GM10266 (cell line): ENCODE results near the gene CD274.
"Not testable (repeated sequence)": the region's sequence is repeated elsewhere in the genome, so short reads cannot be mapped to it uniquely, and the experiment has no call there.

Experiments used
- DNase-seq: peaks from one replicate; pipeline ENCODE4 v3.0.0; 2012; ENCODE audit errors: extremely low spot score
- TF ChIP-seq, protein P1 (sequence below): IDR thresholded peaks from 2 replicates; pipeline ENCODE4 v1.5.1; 2012; ENCODE audit warnings: mild to moderate bottlenecking, low read depth; ENCODE audit not compliant: control insufficient read depth, insufficient read depth; ENCODE audit errors: missing control alignments

The CD274 gene

DNA sequence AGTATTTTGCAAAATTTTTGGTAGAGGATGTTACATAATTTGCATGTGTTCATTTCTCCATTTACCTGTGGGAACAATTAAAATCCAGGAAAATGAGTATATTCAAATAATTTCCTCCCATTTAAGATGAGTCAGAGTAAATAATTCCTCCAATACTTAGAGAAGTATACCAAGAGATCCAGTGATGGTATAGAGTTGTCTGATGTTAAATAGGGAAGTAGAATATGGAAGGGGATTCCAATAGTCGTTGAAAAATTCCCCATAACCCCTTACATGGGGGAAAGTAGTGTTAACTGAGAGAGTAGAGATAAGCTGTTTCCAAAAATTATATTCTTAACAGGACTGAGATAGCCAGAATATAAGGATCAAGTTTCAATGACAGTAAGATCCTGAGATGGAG, 15.7 kb downstream of the CD274 start:
- no peak for DNase-seq

DNA sequence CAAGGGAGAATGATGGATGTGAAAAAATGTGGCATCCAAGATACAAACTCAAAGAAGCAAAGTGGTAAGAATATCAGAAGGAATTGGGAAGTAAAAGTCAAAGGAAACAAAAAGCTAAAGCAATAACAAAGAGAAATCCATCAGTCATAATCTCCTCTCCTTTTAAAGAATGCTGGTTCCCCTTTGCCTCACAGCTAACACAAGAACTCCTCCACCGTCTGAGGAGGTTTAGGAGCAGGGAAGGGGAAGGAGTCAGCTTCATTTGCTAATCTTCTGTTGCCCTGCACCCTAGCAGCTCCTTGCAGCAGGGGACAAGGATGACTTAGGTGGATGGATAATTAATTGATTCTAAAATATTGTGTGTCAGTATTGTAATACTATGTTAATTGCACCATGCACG, 16.4 kb downstream of the CD274 start:
- TF ChIP-seq, protein P1, sequence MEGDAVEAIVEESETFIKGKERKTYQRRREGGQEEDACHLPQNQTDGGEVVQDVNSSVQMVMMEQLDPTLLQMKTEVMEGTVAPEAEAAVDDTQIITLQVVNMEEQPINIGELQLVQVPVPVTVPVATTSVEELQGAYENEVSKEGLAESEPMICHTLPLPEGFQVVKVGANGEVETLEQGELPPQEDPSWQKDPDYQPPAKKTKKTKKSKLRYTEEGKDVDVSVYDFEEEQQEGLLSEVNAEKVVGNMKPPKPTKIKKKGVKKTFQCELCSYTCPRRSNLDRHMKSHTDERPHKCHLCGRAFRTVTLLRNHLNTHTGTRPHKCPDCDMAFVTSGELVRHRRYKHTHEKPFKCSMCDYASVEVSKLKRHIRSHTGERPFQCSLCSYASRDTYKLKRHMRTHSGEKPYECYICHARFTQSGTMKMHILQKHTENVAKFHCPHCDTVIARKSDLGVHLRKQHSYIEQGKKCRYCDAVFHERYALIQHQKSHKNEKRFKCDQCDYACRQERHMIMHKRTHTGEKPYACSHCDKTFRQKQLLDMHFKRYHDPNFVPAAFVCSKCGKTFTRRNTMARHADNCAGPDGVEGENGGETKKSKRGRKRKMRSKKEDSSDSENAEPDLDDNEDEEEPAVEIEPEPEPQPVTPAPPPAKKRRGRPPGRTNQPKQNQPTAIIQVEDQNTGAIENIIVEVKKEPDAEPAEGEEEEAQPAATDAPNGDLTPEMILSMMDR = no peak
- no peak for DNase-seq

More for the DNA sequence above, 15.7 kb downstream of the CD274 start:
- TF ChIP-seq, protein P1 = no peak

- DNase-seq = no peak
- TF ChIP-seq, protein P1 = no peak
Measured at GRCh38 chr9:5468850-5469249, 18.5 kb downstream of the CD274 start.

DNA sequence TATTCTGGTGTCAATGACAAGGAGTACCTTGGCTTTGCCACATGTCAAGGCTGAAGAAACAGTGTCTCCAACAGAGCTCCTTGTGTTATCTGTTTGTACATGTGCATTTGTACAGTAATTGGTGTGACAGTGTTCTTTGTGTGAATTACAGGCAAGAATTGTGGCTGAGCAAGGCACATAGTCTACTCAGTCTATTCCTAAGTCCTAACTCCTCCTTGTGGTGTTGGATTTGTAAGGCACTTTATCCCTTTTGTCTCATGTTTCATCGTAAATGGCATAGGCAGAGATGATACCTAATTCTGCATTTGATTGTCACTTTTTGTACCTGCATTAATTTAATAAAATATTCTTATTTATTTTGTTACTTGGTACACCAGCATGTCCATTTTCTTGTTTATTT, 19.8 kb downstream of the CD274 start:
- TF ChIP-seq, protein P1 = no peak
- no peak for DNase-seq

GRCh38 chr9:5470816-5471215, 20.5 kb downstream of the CD274 start:
- no peak for DNase-seq
- TF ChIP-seq, protein P1 = no peak

DNA sequence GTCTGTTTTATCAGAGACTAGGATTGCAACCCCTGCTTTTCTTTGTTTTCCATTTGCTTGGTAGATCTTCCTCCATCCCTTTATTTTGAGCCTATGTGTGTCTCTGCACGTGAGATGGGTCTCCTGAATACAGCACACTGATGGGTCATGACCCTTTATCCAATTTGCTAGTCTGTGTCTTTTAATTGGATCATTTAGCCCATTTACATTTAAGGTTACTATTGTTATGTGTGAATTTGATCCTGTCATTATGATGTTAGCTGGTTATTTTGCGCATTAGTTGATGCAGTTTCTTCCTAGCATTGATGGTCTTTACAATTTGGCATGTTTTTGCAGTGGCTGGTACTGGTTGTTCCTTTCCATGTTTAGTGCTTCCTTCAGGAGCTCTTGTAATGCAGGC, 25.3 kb downstream of the CD274 start:
- not testable (repeated sequence) for DNase-seq

GRCh38 chr9:5478206-5478605, 27.9 kb downstream of the CD274 start:
- DNase-seq = no peak
- TF ChIP-seq, protein P1 = no peak

- TF ChIP-seq, protein P1 = no peak
- DNase-seq = peak; percentile 18
Measured at GRCh38 chr9:5479994-5480694, 29.8 kb downstream of the CD274 start.
